Hypothalamus (tissue), 51 donors: ENCODE data around the gene THBS2.

Experiments
- DNase-seq, 51 donors: peaks; one replicate each; lab custom pipeline; 2025; lab: John Stamatoyannopoulos, UW

The THBS2 gene

GRCh38 chr6:169169375-169169774 is 84.3 kb downstream of the THBS2 start:
- DNase-seq = no peak

DNA sequence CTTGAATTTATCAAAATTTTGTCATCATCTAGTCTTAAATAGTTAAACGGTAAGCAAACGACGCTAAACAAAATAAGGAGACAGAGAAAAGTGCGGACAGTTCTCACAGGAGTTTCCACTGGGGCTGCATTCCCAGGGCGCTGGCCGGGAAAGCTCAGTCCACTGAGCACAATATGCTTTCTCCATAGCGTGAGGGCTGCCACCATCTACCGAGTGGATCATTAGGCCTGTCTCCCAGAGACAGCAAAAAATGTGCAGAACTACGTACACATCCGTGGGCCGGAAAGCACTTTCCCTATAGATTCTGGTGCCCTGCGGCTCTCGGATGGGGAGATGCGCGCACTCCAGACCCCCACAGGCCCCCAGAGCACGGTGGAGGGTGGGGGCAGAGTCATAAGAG is 84.9 kb downstream of the THBS2 start:
- DNase-seq = no peak

GRCh38 chr6:169168302-169168630 is 85.4 kb downstream of the THBS2 start:
- DNase-seq = no peak

GRCh38 chr6:169167581-169168301 is 85.9 kb downstream of the THBS2 start:
- DNase-seq = no peak

DNA sequence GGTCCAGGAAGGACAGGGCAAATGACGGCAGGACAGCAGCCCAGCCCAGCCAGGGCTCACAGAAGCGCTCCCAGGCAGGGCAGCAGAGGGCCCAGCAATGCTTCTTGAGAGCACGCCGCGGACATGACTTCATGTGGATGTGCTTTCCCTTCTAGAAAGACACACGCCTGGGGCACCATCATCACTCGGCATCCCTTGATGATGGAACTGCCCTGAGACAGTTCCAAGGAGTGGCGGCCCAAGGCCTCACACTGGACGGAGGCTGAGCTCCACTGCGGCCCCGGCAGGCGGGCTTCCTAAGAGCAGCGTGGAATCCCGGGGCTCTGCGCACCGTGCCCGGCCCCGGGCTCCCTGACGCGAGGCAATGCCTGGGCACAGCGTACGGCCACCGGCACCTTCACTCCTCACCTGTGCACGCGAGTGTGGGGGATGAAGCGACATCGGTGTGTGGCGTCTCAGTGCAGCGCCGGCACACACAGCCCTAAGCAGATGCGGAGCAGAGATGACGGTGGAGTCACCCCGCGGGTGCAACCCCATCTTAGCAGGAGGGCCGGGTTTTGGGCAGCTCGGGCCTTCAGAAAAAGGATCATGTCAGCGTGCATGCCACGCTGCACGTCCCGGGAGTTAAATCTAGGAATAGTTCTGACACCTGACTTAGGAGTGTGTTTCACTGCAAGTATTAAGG is 86.6 kb downstream of the THBS2 start:
- no peak for DNase-seq
